Occipital lobe (tissue), 2 donors: ENCODE data around the gene PITRM1. TPM values are rescaled to one million over a fixed set of nuclear protein-coding genes. Genes with fewer than 3 reads are reported as not detected.
"Not testable (repeated sequence)": the region's sequence is repeated elsewhere in the genome, so short reads cannot be mapped to it uniquely, and the experiment has no call there.

Experiments
- DNase-seq: peaks from one replicate; lab custom pipeline; 2025; lab: John Stamatoyannopoulos, UW
- total RNA-seq: library from RNA; depleted of rRNA; stranded (reverse); fragments of >200 nt; gene quantifications from one replicate; pipeline ENCODE4 v1.2.3, GENCODE V29; 2014

PITRM1 gene
- total RNA-seq, 1 donor from 2014 or later, result 38.8 TPM

GRCh38 chr10:3122486-3123205 lies 49.9 kb downstream of the PITRM1 start:
- DNase-seq, result no peak

- DNase-seq, result no peak
These were observed 50.5 kb downstream of the PITRM1 start for GRCh38 chr10:3122034-3122433.

- DNase-seq, result no peak
These were observed 52.7 kb downstream of the PITRM1 start for GRCh38 chr10:3119796-3120459.

- no peak for DNase-seq
These were observed 53.9 kb downstream of the PITRM1 start for GRCh38 chr10:3118641-3119091.

- no peak for DNase-seq
These were observed 55.1 kb downstream of the PITRM1 start for GRCh38 chr10:3117486-3117885.

- no peak for DNase-seq
These were observed 56.0 kb downstream of the PITRM1 start for GRCh38 chr10:3116508-3117100.

- no peak for DNase-seq
These were observed 56.9 kb downstream of the PITRM1 start for GRCh38 chr10:3115685-3116084.

GRCh38 chr10:3113343-3113720 lies 59.2 kb downstream of the PITRM1 start:
- DNase-seq, result no peak

GRCh38 chr10:3111621-3112163 lies 60.9 kb downstream of the PITRM1 start:
- no peak for DNase-seq

GRCh38 chr10:3110782-3111620 lies 61.6 kb downstream of the PITRM1 start:
- no peak for DNase-seq

- no peak for DNase-seq
These were observed 62.9 kb downstream of the PITRM1 start for GRCh38 chr10:3109633-3110032.

GRCh38 chr10:3109196-3109595 lies 63.4 kb downstream of the PITRM1 start:
- DNase-seq, result no peak

GRCh38 chr10:3108575-3109105 lies 63.9 kb downstream of the PITRM1 start:
- no peak for DNase-seq

- DNase-seq, result no peak
These were observed 64.5 kb downstream of the PITRM1 start for GRCh38 chr10:3108033-3108432.

- peak; percentile 82 for DNase-seq
These were observed 65.1 kb downstream of the PITRM1 start for GRCh38 chr10:3107426-3107961.

GRCh38 chr10:3106928-3107425 lies 65.6 kb downstream of the PITRM1 start:
- no peak for DNase-seq

GRCh38 chr10:3106328-3106727 lies 66.3 kb downstream of the PITRM1 start:
- not testable (repeated sequence) for DNase-seq

GRCh38 chr10:3105905-3106304 lies 66.7 kb downstream of the PITRM1 start:
- DNase-seq, result no peak

GRCh38 chr10:3105166-3105565 lies 67.4 kb downstream of the PITRM1 start:
- no peak for DNase-seq

GRCh38 chr10:3104251-3104918 lies 68.2 kb downstream of the PITRM1 start:
- peak; percentile 87 for DNase-seq
